Neural cell (in vitro differentiated cells): Measurements from ENCODE around the gene C15orf40. TPM values are rescaled to one million over a fixed set of nuclear protein-coding genes. Genes with fewer than 3 reads are reported as not detected.

ENCODE experiments used
- H2AFZ ChIP-seq: fragments of 200-600, 300-800 bp; sonication (generic), shearing (Covaris generic); 2 replicates; pipeline ENCODE4 v1.6.0; 2014; ENCODE audit warnings: low read depth, mild to moderate bottlenecking, antibody characterized with exemption, low read length, moderate library complexity
- H3F3A ChIP-seq: fragments of 200-600 bp; shearing (Covaris generic); 2 replicates; pipeline ENCODE4 v1.6.1; 2016; ENCODE audit warnings: mild to moderate bottlenecking, moderate library complexity, mixed read lengths, antibody characterized with exemption, low read length; ENCODE audit not compliant: insufficient read depth, poor library complexity, severe bottlenecking
- H3K27ac ChIP-seq: fragments of 200-600, 300-800 bp; sonication (generic), shearing (Covaris generic); 2 replicates; pipeline ENCODE4 v1.5.1; 2014; ENCODE audit warnings: mild to moderate bottlenecking, low read length, moderate library complexity
- H3K27me3 ChIP-seq: fragments of 300-800, 200-600 bp; sonication (generic), shearing (Covaris generic); 2 replicates; pipeline ENCODE4 v1.6.0; 2014; ENCODE audit warnings: mild to moderate bottlenecking, low read depth, low read length, moderate library complexity; ENCODE audit not compliant: insufficient read depth
- H3K36me3 ChIP-seq: fragments of 300-800, 200-600 bp; sonication (generic), shearing (Covaris generic); 2 replicates; pipeline ENCODE4 v1.5.1; 2014; ENCODE audit warnings: mild to moderate bottlenecking, antibody characterized with exemption, low read length, moderate library complexity; ENCODE audit not compliant: insufficient read depth
- H3K4me2 ChIP-seq: fragments of 300-800, 200-600 bp; sonication (generic), shearing (Covaris generic); 2 replicates; pipeline ENCODE4 v1.6.0; 2014; ENCODE audit warnings: mild to moderate bottlenecking, low read length
- H3K4me3 ChIP-seq: fragments of 300-800, 200-600 bp; sonication (generic), shearing (Covaris generic); 2 replicates; pipeline ENCODE4 v1.5.1; 2014; ENCODE audit warnings: mild to moderate bottlenecking, low read length, moderate library complexity
- H3K79me2 ChIP-seq: fragments of 200-600 bp; shearing (Covaris generic); replicated peaks from 2 replicates; pipeline ENCODE4 v1.6.0; 2014; ENCODE audit warnings: mild to moderate bottlenecking, low read length, moderate library complexity; ENCODE audit not compliant: insufficient read depth
- H3K9ac ChIP-seq: fragments of 300-800, 200-600 bp; sonication (generic), shearing (Covaris generic); 2 replicates; pipeline ENCODE4 v1.6.1; 2016; ENCODE audit warnings: mild to moderate bottlenecking, low read length, mixed read lengths
- H3K9me2 ChIP-seq: fragments of 200-600 bp; shearing (Covaris generic); 2 replicates; pipeline ENCODE4 v1.6.1; 2016; ENCODE audit warnings: mild to moderate bottlenecking, low read length, mixed read lengths; ENCODE audit not compliant: insufficient read depth
- H3K9me3 ChIP-seq: fragments of 200-600, 300-800 bp; sonication (generic), shearing (Covaris generic); 2 replicates; pipeline ENCODE4 v1.6.1; 2016; ENCODE audit warnings: mild to moderate bottlenecking, mixed run types, low read length, moderate library complexity, mixed read lengths
- H4K20me1 ChIP-seq: fragments of 200-600 bp; shearing (Covaris generic); 2 replicates; pipeline ENCODE4 v1.6.1; 2016; ENCODE audit warnings: mild to moderate bottlenecking, mixed run types; ENCODE audit not compliant: insufficient read depth
- CTCF ChIP-seq: fragments of 450-650 bp; IDR thresholded peaks from 2 replicates; pipeline ENCODE4 v1.5.1; 2014; ENCODE audit warnings: antibody characterized with exemption, mild to moderate bottlenecking, moderate library complexity; ENCODE audit not compliant: poor library complexity, severe bottlenecking
- EP300 ChIP-seq: fragments of 450-650 bp; conservative IDR thresholded peaks from 2 replicates; pipeline ENCODE4 v1.6.1; 2014; ENCODE audit warnings: antibody characterized with exemption, mild to moderate bottlenecking, moderate library complexity; ENCODE audit not compliant: poor library complexity, severe bottlenecking
- EZH2 ChIP-seq: fragments of 200-600, 300-800 bp; shearing (Covaris generic), sonication (generic); IDR thresholded peaks from 2 replicates; pipeline ENCODE4 v1.6.1; 2014; ENCODE audit warnings: antibody characterized with exemption, low read length, borderline replicate concordance, mild to moderate bottlenecking; ENCODE audit not compliant: insufficient read depth, poor library complexity, severe bottlenecking
- MXI1 ChIP-seq: fragments of 450-650 bp; conservative IDR thresholded peaks from 2 replicates; pipeline ENCODE4 v1.6.1; 2014; ENCODE audit warnings: antibody characterized with exemption, mild to moderate bottlenecking; ENCODE audit not compliant: poor library complexity, severe bottlenecking
- POLR2AphosphoS5 ChIP-seq: IDR thresholded peaks from 2 replicates; pipeline ENCODE4 v1.6.1; 2012
- RAD21 ChIP-seq: fragments of 450-650 bp; conservative IDR thresholded peaks from 2 replicates; pipeline ENCODE4 v1.6.1; 2014; ENCODE audit warnings: antibody characterized with exemption, mild to moderate bottlenecking, moderate library complexity
- REST ChIP-seq: IDR thresholded peaks from 2 replicates; pipeline ENCODE4 v1.6.1; 2012; ENCODE audit warnings: borderline replicate concordance
- SMC3 ChIP-seq: fragments of 450-650 bp; conservative IDR thresholded peaks from 2 replicates; pipeline ENCODE4 v1.6.1; 2014; ENCODE audit warnings: antibody characterized with exemption, mild to moderate bottlenecking, moderate library complexity; ENCODE audit not compliant: poor library complexity
- TAF1 ChIP-seq: IDR thresholded peaks from 2 replicates; pipeline ENCODE4 v1.6.1; 2012; ENCODE audit warnings: low read depth
- polyA plus RNA-seq: library from polyadenylated mRNA; depleted of rRNA; stranded (reverse); fragments of >200 nt; gene quantifications from 2 replicates; pipeline ENCODE4 v1.2.3, GENCODE V29; 2014

The C15orf40 gene
- polyA plus RNA-seq, 1 donor from 2014 or later, result 17.2 TPM

- Histone ChIP-seq H3K4me3 (no peak overlapping the region), H3K27me3 (no peaks in the 10 kb centered on the region), H2AFZ (no peak overlapping the region), H3K79me2 (no peaks in the 10 kb centered on the region), H3K4me2 (no peak overlapping the region), H3K9me3 (no peaks in the 10 kb centered on the region), H3F3A (no peaks in the 10 kb centered on the region), H3K27ac (no peak overlapping the region), H3K9ac (no peak overlapping the region), H3K9me2 (no peaks in the 10 kb centered on the region), H4K20me1 (no peaks in the 10 kb centered on the region), H3K36me3 (no peaks in the 10 kb centered on the region)
- TF ChIP-seq TAF1 (no peak), CTCF (no peak), POLR2AphosphoS5 (no peak), EZH2 (no peak), EP300 (no peak), REST (no peak), RAD21 (no peak), MXI1 (no peak), SMC3 (no peak)
These were observed 38.4 kb downstream of the C15orf40 start for GRCh38 chr15:82972990-82973389.

- H3K27ac ChIP-seq, result no peak overlapping the region
- no peaks in the 10 kb centered on the region for H3K36me3 ChIP-seq
- TF ChIP-seq CTCF, result no peak
- no peak for TF ChIP-seq POLR2AphosphoS5
- TF ChIP-seq REST, result no peak
- TF ChIP-seq RAD21, result no peak
- no peak for TF ChIP-seq TAF1
- TF ChIP-seq MXI1, result no peak
- no peak for TF ChIP-seq EZH2
- TF ChIP-seq EP300, result no peak
- no peak overlapping the region for H3K4me2 ChIP-seq
- H3K9me3 ChIP-seq, result no peaks in the 10 kb centered on the region
- no peaks in the 10 kb centered on the region for H3K9me2 ChIP-seq
- no peaks in the 10 kb centered on the region for H3K79me2 ChIP-seq
- no peak overlapping the region for H2AFZ ChIP-seq
- H4K20me1 ChIP-seq, result no peaks in the 10 kb centered on the region
- no peak overlapping the region for H3K4me3 ChIP-seq
- H3F3A ChIP-seq, result no peaks in the 10 kb centered on the region
- H3K9ac ChIP-seq, result no peak overlapping the region
- no peaks in the 10 kb centered on the region for H3K27me3 ChIP-seq
These were observed 40.0 kb downstream of the C15orf40 start for GRCh38 chr15:82971218-82971984.
